ENCODE data around the gene LUC7L2. TPM values are rescaled to one million over a fixed set of nuclear protein-coding genes. Genes with fewer than 3 reads are reported as not detected.
"Not testable (repeated sequence)": the region's sequence is repeated elsewhere in the genome, so short reads cannot be mapped to it uniquely, and the experiment has no call there.

The LUC7L2 gene
- total RNA-seq, 1 donor from 2014 or later = 67.3 TPM

GRCh38 chr7:139393621-139394211, 34.0 kb downstream of the LUC7L2 start:
- DNase-seq (ENCODE audit: low spot score) = no peak

- no peak for DNase-seq (ENCODE audit: low spot score)
Observed at GRCh38 chr7:139394540-139394939, 34.8 kb downstream of the LUC7L2 start.

DNA sequence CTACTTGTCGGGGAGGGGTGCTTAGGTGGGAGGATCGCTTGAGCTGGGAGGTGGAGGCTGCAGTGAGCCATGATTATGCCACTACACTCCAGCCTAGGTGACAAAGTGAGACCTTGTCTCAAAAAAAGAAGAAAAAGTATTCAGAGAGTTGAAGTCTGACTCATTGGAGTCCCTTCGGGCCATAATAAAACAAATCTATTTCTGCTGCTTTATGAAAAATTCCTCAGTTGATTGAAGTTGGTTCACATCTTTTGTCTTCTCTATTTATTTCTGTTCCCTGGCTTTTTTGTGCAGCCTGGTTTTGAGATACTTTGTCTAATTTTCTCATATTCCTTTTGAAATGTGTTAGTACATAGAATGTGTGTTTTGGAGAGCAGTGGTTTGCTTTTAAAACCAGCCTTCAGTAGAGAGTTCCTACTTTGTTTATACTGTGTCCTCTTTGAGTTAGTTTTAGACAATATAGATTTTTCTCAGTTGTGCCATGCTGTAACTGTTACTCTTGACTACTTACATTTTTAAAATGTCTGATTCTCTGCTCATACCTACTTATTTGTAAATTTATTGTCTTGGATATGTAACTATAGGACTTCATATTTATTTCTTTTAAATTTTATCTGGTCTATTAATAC, 36.7 kb downstream of the LUC7L2 start:
- no peak for DNase-seq (ENCODE audit: low spot score)

GRCh38 chr7:139397192-139397591, 37.5 kb downstream of the LUC7L2 start:
- DNase-seq (ENCODE audit: low spot score) = no peak

DNA sequence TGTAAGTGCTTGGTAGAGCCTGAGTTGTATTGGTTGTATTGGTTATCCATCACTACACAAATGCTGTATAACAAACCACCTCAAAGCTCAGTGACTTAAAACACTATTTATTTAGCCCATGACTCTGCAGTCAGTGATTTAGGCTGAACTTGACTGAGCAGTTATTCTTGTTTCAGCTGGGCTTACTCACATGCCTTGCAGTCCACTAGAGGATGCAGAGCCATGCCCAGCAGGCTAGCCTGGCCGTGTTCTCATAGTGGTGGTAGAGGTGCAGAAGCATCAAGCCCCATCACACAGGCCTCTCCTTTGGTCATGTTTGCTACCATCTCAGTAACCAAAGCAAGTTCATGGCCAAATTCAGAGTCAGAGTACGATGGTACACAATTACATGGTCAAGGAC, 43.9 kb downstream of the LUC7L2 start:
- no peak for DNase-seq (ENCODE audit: low spot score)

- no peak for DNase-seq (ENCODE audit: low spot score)
Observed at GRCh38 chr7:139407555-139407954, 47.9 kb downstream of the LUC7L2 start.

DNA sequence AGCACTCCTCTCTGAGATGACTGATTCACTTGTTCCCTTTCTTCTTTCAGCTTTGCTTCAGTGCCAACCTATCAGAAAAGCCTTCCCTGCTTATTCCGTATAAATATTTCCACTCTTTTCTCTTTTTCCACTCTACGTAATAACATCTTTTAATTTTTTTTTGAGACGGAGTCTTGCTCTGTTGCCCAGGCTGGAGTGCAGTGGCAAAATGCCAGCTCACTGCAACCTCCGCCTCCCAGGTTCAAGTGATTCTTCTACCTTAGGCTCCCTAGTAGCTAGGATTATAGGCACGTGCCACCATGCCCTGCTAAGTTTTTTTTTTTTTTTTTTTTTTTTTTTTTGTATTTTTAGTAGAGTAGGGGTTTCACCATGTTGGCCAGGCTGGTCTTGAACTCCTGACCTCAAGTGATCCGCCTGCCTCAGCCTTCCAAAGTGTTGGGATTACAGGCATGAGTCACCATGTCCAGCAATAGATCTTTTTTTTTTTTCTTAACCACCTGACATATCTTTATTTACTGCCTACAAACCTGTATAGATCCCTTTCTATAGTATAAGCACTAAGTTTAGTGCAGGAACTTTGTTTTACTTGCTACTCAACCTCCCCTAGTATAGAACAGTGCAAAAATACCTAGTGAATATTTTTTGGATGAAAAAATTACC, 55.2 kb downstream of the LUC7L2 start:
- DNase-seq (ENCODE audit: low spot score) = not testable (repeated sequence)

- DNase-seq (ENCODE audit: low spot score) = no peak
Observed at GRCh38 chr7:139416405-139416804, 56.7 kb downstream of the LUC7L2 start.

- DNase-seq (ENCODE audit: low spot score) = no peak
Observed at GRCh38 chr7:139417478-139417877, 57.8 kb downstream of the LUC7L2 start.

GRCh38 chr7:139421123-139421522, 61.4 kb downstream of the LUC7L2 start:
- no peak for DNase-seq (ENCODE audit: low spot score)

GRCh38 chr7:139422126-139422525, 62.4 kb downstream of the LUC7L2 start:
- no peak for DNase-seq (ENCODE audit: low spot score)

DNA sequence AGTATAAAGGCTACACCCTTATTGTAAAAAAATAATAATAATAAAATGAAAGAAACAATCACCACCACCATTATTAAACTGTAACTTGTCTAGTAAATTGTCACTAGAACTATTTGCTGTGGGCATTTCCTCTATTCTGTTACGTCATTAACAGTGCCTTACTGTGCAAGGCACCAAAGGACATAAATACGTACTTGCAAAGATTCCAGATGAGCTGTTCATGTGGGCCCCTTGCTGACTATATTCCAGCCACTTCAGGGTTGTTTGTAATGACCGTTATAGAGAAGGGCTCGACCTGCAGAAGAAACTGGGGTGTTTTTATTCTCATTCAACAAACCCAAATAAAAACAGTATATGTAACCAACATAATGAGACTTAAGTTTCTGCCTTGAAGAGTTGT, 63.4 kb downstream of the LUC7L2 start:
- DNase-seq (ENCODE audit: low spot score) = no peak

GRCh38 chr7:139424004-139424403, 64.3 kb downstream of the LUC7L2 start:
- no peak for DNase-seq (ENCODE audit: low spot score)

DNA sequence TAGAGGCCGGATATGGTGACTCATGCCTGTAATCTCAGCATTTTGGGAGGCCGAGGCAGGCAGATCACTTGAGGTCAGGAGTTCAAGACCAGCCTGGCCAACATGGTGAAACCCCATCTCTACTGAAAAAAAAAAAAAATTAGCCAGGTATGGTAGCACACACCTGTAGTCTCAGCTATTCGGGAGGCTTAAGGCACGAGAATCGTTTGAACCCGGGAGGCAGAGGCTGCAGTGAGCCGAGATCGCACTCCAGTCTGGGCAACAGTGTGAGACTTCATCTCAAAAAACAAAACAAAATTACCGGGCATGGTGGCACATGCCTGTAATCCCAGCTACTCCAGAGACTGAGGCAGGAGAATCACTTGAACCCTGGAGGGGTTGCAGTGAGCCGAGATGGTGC, 66.0 kb downstream of the LUC7L2 start:
- not testable (repeated sequence) for DNase-seq (ENCODE audit: low spot score)

- DNase-seq (ENCODE audit: low spot score) = no peak
Observed at GRCh38 chr7:139426258-139427028, 66.7 kb downstream of the LUC7L2 start.

GRCh38 chr7:139427029-139427420, 67.3 kb downstream of the LUC7L2 start:
- DNase-seq (ENCODE audit: low spot score) = no peak

DNA sequence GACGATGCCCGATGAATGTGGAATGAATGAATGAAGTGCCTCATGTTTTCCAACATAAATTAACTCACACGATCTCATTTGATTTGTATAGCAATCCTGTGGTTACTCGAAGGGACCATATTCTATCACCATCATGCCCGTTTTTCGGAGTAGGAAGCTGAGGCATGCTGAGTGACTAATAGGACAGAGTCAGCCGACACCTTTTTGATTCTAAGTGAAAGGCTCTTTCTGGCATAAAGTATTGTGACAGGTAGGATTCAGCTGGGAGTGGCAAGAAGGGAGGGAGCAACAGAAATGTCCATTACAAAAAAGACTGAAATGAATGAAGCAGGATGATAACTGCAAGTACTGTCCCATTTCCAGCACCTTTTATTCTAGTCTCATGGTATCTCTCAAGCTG, 68.1 kb downstream of the LUC7L2 start:
- DNase-seq (ENCODE audit: low spot score) = no peak

GRCh38 chr7:139429735-139430134, 70.0 kb downstream of the LUC7L2 start:
- DNase-seq (ENCODE audit: low spot score) = not testable (repeated sequence)

DNA sequence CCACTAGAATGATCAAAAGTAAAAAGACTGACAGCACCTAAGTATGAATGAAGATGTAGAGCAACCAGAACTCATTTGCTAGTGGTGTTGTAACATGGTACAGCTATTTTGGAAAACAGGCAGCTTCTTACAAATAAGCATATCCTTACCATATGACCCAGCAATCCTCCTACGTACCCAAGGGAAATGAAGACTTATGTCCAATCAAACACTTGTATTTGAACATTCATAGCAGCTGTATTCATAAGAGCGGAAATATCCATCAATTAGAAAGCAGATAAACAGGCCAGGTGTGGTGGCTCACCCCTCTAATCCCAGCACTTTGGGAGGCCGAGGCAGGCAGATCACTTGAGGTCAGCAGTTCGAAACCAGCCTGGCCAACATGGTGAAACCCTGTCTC, 70.7 kb downstream of the LUC7L2 start:
- no peak for DNase-seq (ENCODE audit: low spot score)

GRCh38 chr7:139431010-139431409, 71.3 kb downstream of the LUC7L2 start:
- DNase-seq (ENCODE audit: low spot score) = no peak

- no peak for DNase-seq (ENCODE audit: low spot score)
Observed at GRCh38 chr7:139431459-139431858, 71.8 kb downstream of the LUC7L2 start.

GRCh38 chr7:139436806-139437205, 77.1 kb downstream of the LUC7L2 start:
- no peak for DNase-seq (ENCODE audit: low spot score)

Measured in mesenteric fat pad (tissue), 1 donor.